HEK293T (cell line): ENCODE results near the gene CREM.
"Not testable (repeated sequence)": the region's sequence is repeated elsewhere in the genome, so short reads cannot be mapped to it uniquely, and the experiment has no call there.

Experiments
- CTCF ChIA-PET: fragments of 350-600 bp; formaldehyde crosslinking; extraction: SDS; loops from one replicate; lab custom pipeline; 2021; ENCODE audit warnings: antibody characterized with exemption, inconsistent platforms; lab: Yijun Ruan, JAX
- POLR2A ChIA-PET: fragments of 350-600 bp; formaldehyde crosslinking; extraction: SDS; loops from one replicate; lab custom pipeline; 2020; ENCODE audit warnings: antibody characterized with exemption, inconsistent platforms; lab: Yijun Ruan, JAX
- DNase-seq: peaks from one replicate; pipeline ENCODE4 v3.0.0; 2012; ENCODE audit warnings: mixed read lengths; ENCODE audit errors: extremely low spot score
- ARNT ChIP-seq: fragments of 450-650 bp; IDR thresholded peaks from 2 replicates; pipeline ENCODE4 v1.6.1; 2017; ENCODE audit warnings: mild to moderate bottlenecking
- BHLHE40 ChIP-seq: fragments of 450-650 bp; IDR thresholded peaks from 2 replicates; pipeline ENCODE4 v1.6.1; 2016; ENCODE audit warnings: mild to moderate bottlenecking, moderate library complexity, borderline replicate concordance
- CTBP1 ChIP-seq: fragments of 450-650 bp; IDR thresholded peaks from 2 replicates; pipeline ENCODE4 v1.6.1; 2016; ENCODE audit warnings: borderline replicate concordance
- ELF4 ChIP-seq: fragments of 450-650 bp; IDR thresholded peaks from 2 replicates; pipeline ENCODE4 v1.6.1; 2017; ENCODE audit warnings: antibody characterized with exemption
- FOXA1 ChIP-seq: fragments of 450-650 bp; IDR thresholded peaks from 2 replicates; pipeline ENCODE4 v1.6.1; 2016; ENCODE audit warnings: mild to moderate bottlenecking
- FOXK2 ChIP-seq: fragments of 450-650 bp; IDR thresholded peaks from 2 replicates; pipeline ENCODE4 v1.6.1; 2016; ENCODE audit warnings: mild to moderate bottlenecking
- FOXM1 ChIP-seq: fragments of 450-650 bp; IDR thresholded peaks from 2 replicates; pipeline ENCODE4 v1.6.1; 2017; ENCODE audit warnings: mild to moderate bottlenecking, borderline replicate concordance
- HDGF ChIP-seq: fragments of 450-650 bp; IDR thresholded peaks from 2 replicates; pipeline ENCODE4 v1.6.1; 2017; ENCODE audit warnings: antibody characterized with exemption, borderline replicate concordance
- L3MBTL2 ChIP-seq: fragments of 450-650 bp; conservative IDR thresholded peaks from 2 replicates; pipeline ENCODE4 v1.6.1; 2016; ENCODE audit warnings: mild to moderate bottlenecking
- LEF1 ChIP-seq: fragments of 450-650 bp; IDR thresholded peaks from 2 replicates; pipeline ENCODE4 v1.6.1; 2017; ENCODE audit warnings: mild to moderate bottlenecking, borderline replicate concordance
- NFRKB ChIP-seq: fragments of 450-650 bp; IDR thresholded peaks from 2 replicates; pipeline ENCODE4 v1.6.1; 2016; ENCODE audit warnings: mild to moderate bottlenecking, moderate library complexity
- SP1 ChIP-seq: fragments of 450-650 bp; IDR thresholded peaks from 2 replicates; pipeline ENCODE4 v1.6.1; 2017
- SUZ12 ChIP-seq: fragments of 450-650 bp; IDR thresholded peaks from 2 replicates; pipeline ENCODE4 v1.6.1; 2016; ENCODE audit warnings: mild to moderate bottlenecking
- TARDBP ChIP-seq: fragments of 450-650 bp; IDR thresholded peaks from 2 replicates; pipeline ENCODE4 v1.6.1; 2016
- ZNF384 ChIP-seq: fragments of 450-650 bp; IDR thresholded peaks from 2 replicates; pipeline ENCODE4 v1.6.1; 2016
- TF ChIP-seq, protein P1 (sequence below): fragments of 450-650 bp; IDR thresholded peaks from 2 replicates; pipeline ENCODE4 v1.6.1; 2016

Gene CREM

GRCh38 chr10:35126530-35127288 is at the start of gene CREM:
Gene CREM (plus strand): TSS chr10:35126846. CDS start chr10:35137836, 10,990 bp downstream.
- ChIA-PET POLR2A (interaction anchor here (0.7 to 3.7 kb wide), 18 partner anchors 9 to 434 kb away, joined by 3 to 64 read pairs (median 5); partner anchors contain the start of gene CUL2), CTCF (interaction anchor here (0.6 to 4.2 kb wide), 6 partner anchors 8 to 132 kb away, joined by 3 to 27 read pairs (median 4); no protein-coding TSS in a partner anchor)
- TF ChIP-seq CTBP1: no peak
- TF ChIP-seq FOXM1: no peak
- no peak for TF ChIP-seq LEF1
- TF ChIP-seq, protein P1, sequence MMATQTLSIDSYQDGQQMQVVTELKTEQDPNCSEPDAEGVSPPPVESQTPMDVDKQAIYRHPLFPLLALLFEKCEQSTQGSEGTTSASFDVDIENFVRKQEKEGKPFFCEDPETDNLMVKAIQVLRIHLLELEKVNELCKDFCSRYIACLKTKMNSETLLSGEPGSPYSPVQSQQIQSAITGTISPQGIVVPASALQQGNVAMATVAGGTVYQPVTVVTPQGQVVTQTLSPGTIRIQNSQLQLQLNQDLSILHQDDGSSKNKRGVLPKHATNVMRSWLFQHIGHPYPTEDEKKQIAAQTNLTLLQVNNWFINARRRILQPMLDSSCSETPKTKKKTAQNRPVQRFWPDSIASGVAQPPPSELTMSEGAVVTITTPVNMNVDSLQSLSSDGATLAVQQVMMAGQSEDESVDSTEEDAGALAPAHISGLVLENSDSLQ: no peak
- TF ChIP-seq ELF4: peak; percentile 50; the same call in 1 of the 2 replicates
- TF ChIP-seq BHLHE40: no peak
- TF ChIP-seq ZNF384: peak; percentile 56; the same call in 1 of the 2 replicates
- no peak for TF ChIP-seq TARDBP
- TF ChIP-seq L3MBTL2: peak; percentile 93
- TF ChIP-seq FOXK2: no peak
- TF ChIP-seq FOXA1: no peak
- no peak for TF ChIP-seq SUZ12
- no peak for TF ChIP-seq HDGF
- TF ChIP-seq NFRKB: no peak
- TF ChIP-seq ARNT: no peak
- TF ChIP-seq SP1: no peak
- DNase-seq: peak; percentile 90

- ChIA-PET CTCF (no interaction called here), POLR2A (interaction anchor here (1.3 kb wide), 1 partner anchor 47 kb away, joined by 3 read pairs; the partner anchor contains the start of gene CREM)
- TF ChIP-seq CTBP1 (no peak), BHLHE40 (no peak), L3MBTL2 (no peak), SUZ12 (no peak), ELF4 (no peak), TARDBP (no peak), LEF1 (no peak), HDGF (no peak)
- TF ChIP-seq, protein P1: no peak
- DNase-seq: no peak
These were observed 47.4 kb upstream of the CREM start for GRCh38 chr10:35079265-35079664.

GRCh38 chr10:35079763-35080162 is 46.9 kb upstream of the CREM start:
- POLR2A ChIA-PET: interaction anchor here (1.3 kb wide), 2 partner anchors 11 to 47 kb away, joined by 3 read pairs; partner anchors contain the start of genes CREM and CUL2
- no peak for TF ChIP-seq ELF4
- no peak for TF ChIP-seq FOXA1
- no peak for DNase-seq

DNA sequence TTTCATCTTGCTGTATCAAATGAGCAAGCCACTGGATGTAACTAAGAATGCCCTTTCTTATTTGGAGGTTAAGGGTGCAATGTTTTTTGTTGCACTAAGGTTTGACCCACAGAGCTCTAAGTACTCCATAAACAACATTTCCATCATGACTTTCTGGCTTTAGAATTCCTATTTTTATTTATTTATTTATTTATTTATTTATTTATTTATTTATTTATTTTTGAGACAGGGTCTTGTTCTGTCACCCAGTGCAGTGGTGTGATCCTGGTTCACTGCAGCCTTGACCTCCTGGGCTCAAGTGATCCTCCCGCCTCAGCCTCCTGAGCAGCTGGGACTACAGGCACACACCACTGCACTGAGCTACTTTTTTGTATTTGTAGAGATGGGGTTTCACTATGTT is 46.4 kb upstream of the CREM start:
- ChIA-PET CTCF (interaction anchor here (0.6 kb wide), 1 partner anchor 348 kb away, joined by 3 read pairs; no protein-coding TSS in a partner anchor), POLR2A (interaction anchor here (1.3 kb wide), 2 partner anchors 10 to 46 kb away, joined by 3 read pairs; partner anchors contain the start of genes CREM and CUL2)
- DNase-seq: not testable (repeated sequence)

More at GRCh38 chr10:35079763-35080162, 46.9 kb upstream of the CREM start:
- CTCF ChIA-PET: no interaction called here

DNA sequence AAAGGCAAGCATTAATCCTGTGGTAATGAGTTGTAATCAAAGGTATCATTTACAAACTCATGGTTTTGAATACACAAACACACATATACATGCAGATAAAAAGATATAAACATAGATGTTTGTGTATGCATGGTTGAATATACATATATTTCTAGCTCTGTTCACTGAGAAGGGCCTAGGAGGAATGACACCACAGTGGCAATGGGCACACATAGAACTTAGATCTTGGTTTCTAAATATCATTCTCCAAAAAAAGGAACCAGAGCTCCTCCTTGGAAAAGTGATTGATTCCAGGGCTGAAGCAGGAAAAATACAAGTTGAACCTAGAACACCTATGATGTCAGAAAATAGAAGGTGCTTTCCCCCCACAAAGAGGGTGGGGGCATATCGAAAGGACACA is 43.4 kb upstream of the CREM start:
- POLR2A ChIA-PET: no interaction called here
- DNase-seq: no peak
- no peak for TF ChIP-seq FOXK2
- no peak for TF ChIP-seq LEF1
- no peak for TF ChIP-seq L3MBTL2
- TF ChIP-seq ELF4: no peak
- no peak for TF ChIP-seq FOXM1
- no peak for TF ChIP-seq SP1
- TF ChIP-seq HDGF: no peak
- no peak for TF ChIP-seq ARNT
- no peak for TF ChIP-seq NFRKB
- no peak for TF ChIP-seq BHLHE40
- no peak for TF ChIP-seq SUZ12
- no peak for TF ChIP-seq CTBP1
- TF ChIP-seq, protein P1: no peak
- no peak for TF ChIP-seq ZNF384
- CTCF ChIA-PET: no interaction called here

- peak; percentile 21 for DNase-seq
- TF ChIP-seq CTBP1 (no peak), L3MBTL2 (peak; percentile 31; the same call in 1 of the 2 replicates)
- TF ChIP-seq, protein P1: peak; percentile 50; the same call in 1 of the 2 replicates
- ChIA-PET CTCF (no interaction called here), POLR2A (interaction anchor here (1.0 to 1.6 kb wide), 3 partner anchors 12 to 36 kb away, joined by 3 to 10 read pairs (median 4); partner anchors contain the start of gene CREM)
These were observed 37.0 kb upstream of the CREM start for GRCh38 chr10:35089611-35090161.
